ENCODE results near the gene NRP1. TPM values are rescaled to one million over a fixed set of nuclear protein-coding genes. Genes with fewer than 3 reads are reported as not detected.
"Not testable (repeated sequence)": the region's sequence is repeated elsewhere in the genome, so short reads cannot be mapped to it uniquely, and the experiment has no call there.

The NRP1 gene
- total RNA-seq, 4 donors from 2014 or later = 17.7 to 47.0 (median 21.0) TPM

DNA sequence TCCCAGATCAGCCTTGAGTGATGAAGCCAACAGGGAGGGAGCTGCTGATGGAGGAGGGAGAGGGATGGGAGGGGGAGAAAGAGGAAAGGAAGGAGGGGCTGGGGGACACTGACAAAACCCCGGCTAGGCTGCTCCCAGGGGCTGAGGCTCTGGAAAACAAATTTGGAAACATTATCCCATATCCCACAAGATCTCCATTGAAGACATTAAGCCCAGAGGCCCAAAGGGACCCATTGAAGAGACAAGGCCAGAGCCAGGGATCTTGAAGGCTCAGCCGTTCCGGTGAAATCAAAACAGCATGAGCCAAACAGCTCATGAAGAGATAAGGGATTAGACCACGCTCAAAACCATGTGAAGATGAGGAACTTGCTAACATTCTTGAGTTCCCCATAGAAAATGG is 192.2 kb downstream of the NRP1 start:
- H3K9me3 ChIP-seq = no peaks in the 10 kb centered on the region
- TF ChIP-seq, protein P1, sequence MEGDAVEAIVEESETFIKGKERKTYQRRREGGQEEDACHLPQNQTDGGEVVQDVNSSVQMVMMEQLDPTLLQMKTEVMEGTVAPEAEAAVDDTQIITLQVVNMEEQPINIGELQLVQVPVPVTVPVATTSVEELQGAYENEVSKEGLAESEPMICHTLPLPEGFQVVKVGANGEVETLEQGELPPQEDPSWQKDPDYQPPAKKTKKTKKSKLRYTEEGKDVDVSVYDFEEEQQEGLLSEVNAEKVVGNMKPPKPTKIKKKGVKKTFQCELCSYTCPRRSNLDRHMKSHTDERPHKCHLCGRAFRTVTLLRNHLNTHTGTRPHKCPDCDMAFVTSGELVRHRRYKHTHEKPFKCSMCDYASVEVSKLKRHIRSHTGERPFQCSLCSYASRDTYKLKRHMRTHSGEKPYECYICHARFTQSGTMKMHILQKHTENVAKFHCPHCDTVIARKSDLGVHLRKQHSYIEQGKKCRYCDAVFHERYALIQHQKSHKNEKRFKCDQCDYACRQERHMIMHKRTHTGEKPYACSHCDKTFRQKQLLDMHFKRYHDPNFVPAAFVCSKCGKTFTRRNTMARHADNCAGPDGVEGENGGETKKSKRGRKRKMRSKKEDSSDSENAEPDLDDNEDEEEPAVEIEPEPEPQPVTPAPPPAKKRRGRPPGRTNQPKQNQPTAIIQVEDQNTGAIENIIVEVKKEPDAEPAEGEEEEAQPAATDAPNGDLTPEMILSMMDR (IDR thresholded peaks at IDR 0.05) = no peak
- no peak for TF ChIP-seq POLR2A (IDR thresholded peaks at IDR 0.05)
- DNase-seq = no peak
- no peaks in the 10 kb centered on the region for H3K36me3 ChIP-seq
- no peak overlapping the region for H3K4me3 ChIP-seq
- H3K27me3 ChIP-seq = no peaks in the 10 kb centered on the region
- no peak overlapping the region for H3K27ac ChIP-seq
- no peaks in the 10 kb centered on the region for H3K4me1 ChIP-seq

DNA sequence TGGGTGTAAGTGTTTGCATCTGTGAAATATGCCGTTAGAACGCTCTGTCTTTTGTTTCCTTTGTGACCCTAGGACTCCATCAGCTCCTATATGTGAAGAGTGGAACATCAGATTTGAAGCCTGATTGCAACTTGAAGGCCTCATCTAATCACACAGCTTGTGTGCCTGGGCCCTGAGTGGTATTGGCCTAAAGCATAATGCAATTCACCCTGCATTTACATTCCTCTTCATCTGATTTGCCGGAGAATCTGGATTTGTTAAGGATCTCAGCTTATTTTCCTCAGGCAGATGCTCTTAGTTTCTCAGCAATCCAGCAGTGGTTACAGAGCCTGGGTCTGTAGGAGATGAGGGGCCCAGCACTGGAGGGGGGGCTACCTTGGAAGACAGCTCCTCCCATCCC is 193.2 kb downstream of the NRP1 start:
- no peak for TF ChIP-seq POLR2A (IDR thresholded peaks at IDR 0.05)
- Histone ChIP-seq H3K9me3 (no peaks in the 10 kb centered on the region), H3K36me3 (no peaks in the 10 kb centered on the region), H3K4me3 (no peak overlapping the region), H3K27ac (no peak overlapping the region), H3K27me3 (no peaks in the 10 kb centered on the region), H3K4me1 (peaks cover 0 to 3% (median 0%) of the 10 kb centered on the region in 4 donors)
- DNase-seq = no peak

DNA sequence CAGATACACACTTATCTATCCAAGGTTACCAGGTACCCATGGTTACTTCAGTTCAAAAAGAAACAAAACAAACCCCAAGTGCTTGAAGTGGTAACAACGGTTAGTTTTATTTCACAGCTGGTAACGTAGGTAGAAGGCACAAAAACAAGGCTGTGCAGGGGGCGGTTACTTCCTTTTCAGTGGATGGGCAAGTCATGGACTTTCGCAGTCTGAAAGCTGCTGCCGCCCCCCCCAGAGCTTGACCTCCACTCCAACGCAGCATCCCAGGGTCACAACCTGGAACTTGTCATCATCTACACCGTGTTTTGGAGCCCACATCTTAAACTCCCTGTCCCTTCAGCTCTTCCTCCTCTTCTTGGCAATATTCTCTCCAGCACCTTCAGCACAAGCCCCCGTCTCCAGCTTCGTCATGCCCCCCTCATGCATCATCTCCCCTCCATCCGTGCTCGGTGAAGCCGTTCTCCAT is 195.3 kb downstream of the NRP1 start:
- Histone ChIP-seq H3K27ac (no peak overlapping the region), H3K36me3 (no peaks in the 10 kb centered on the region), H3K4me1 (peaks cover 0 to 9% (median 0%) of the 10 kb centered on the region in 4 donors), H3K4me3 (no peak overlapping the region), H3K27me3 (no peaks in the 10 kb centered on the region), H3K9me3 (no peaks in the 10 kb centered on the region)
- DNase-seq = peak in 1 of 3 donors; percentile 21
- no peak for TF ChIP-seq POLR2A (IDR thresholded peaks at IDR 0.05)
- TF ChIP-seq, protein P1 (IDR thresholded peaks at IDR 0.05) = no peak

DNA sequence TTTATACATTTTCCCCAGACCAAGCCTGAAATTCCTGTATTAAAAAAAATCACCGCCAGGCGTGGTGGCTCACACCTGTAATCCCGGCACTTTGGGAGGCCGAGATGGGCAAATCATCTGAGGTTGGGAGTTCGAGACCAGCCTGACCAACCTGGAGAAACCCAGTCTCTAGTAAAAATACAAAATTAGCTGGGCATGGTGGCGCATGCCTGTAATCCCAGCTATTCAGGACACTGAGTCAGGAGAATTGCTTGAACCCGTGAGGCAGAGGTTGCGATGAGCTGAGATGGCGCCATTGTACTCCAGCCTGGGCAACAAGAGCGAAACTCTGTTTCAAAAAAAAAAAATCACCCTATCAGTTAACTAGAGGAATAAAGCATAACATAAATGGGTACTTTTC is 195.8 kb downstream of the NRP1 start:
- not testable (repeated sequence) for H3K4me3 ChIP-seq, H3K36me3 ChIP-seq, H3K4me1 ChIP-seq, H3K27me3 ChIP-seq, H3K9me3 ChIP-seq, DNase-seq, H3K27ac ChIP-seq

DNA sequence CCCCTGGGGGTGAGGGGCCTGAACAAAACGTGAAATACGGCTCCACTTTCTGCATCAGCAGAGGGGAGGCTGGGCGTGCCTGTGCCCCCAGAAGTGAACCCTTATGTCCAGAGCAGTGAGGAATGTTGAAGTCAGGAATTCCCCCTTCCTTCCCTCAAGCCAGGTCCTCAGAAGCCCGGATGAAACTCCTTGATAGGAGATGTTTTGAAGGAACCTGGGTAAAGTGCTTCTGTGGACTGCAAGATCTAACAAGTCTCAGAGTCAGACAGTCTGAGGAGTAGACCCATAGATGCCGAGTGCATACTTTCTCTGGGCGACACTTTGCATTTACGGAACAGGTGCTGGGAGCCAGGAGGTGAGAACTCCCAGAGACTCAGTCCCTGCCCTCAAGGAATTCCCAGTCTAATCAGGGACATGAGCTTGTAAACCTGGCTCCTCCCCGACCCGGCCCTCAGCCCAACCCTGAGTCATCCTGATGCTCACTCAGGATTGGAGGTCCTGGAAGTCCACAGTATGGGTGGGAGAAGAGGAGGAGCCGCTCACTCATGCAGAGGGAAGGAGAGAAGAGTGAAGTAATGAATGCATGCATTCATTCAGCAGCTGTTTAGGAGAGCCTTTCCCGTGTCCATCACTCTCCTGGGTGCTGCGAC is 197.0 kb downstream of the NRP1 start:
- H3K36me3 ChIP-seq = no peaks in the 10 kb centered on the region
- DNase-seq = no peak
- no peaks in the 10 kb centered on the region for H3K9me3 ChIP-seq
- TF ChIP-seq, protein P1 (IDR thresholded peaks at IDR 0.05) = no peak
- no peak for TF ChIP-seq POLR2A (IDR thresholded peaks at IDR 0.05)
- no peaks in the 10 kb centered on the region for H3K27me3 ChIP-seq
- no peak overlapping the region for H3K4me3 ChIP-seq
- peaks cover 0 to 9% (median 0%) of the 10 kb centered on the region in 4 donors for H3K4me1 ChIP-seq
- H3K27ac ChIP-seq = peak overlapping the region in 2 of 4 donors; percentile 16 to 76

DNA sequence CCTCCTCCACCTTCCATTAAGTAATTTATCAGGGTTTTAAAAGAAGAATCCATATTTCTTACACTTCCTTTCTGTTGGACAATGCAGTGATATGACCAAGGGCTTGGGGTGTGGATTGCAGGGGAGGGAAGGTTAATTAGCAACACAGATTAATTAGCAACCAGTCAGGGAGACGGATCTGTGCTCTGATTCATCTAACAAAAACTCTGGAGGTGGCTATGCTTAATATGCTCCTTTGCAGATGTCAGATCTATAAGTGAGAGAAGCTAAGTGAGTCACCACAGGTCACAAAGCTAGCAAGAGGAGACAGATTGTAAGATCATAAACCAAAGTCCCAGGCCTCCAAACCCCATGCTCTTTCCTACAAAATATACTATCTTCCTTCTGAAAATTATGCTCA is 197.7 kb downstream of the NRP1 start:
- TF ChIP-seq POLR2A (IDR thresholded peaks at IDR 0.05) = no peak
- TF ChIP-seq, protein P1 (IDR thresholded peaks at IDR 0.05) = no peak
- Histone ChIP-seq H3K36me3 (no peaks in the 10 kb centered on the region), H3K4me1 (peaks cover 0 to 9% (median 0%) of the 10 kb centered on the region in 4 donors), H3K4me3 (no peak overlapping the region), H3K27me3 (no peaks in the 10 kb centered on the region), H3K9me3 (no peaks in the 10 kb centered on the region), H3K27ac (peak overlapping the region in 2 of 4 donors; percentile 16 to 76)
- peak in 1 of 3 donors; percentile 50 for DNase-seq

Data from Peyer's patch (tissue), 4 donors.